MCF 10A (cell line): ENCODE measurements around the gene SPTBN5. TPM values are rescaled to one million over a fixed set of nuclear protein-coding genes. Genes with fewer than 3 reads are reported as not detected.

Source experiments
- BruUV-seq: library from RNA; stranded (reverse); fragments of 400-500 nt; replicated peaks from 2 replicates; lab custom pipeline; 2021; lab: Mats Ljungman, UMichigan
- CTCF ChIA-PET: fragments of 300-600 bp; sonication (Branson Sonifier 250); formaldehyde crosslinking; extraction: SDS; loops from one replicate; lab custom pipeline; 2021; ENCODE audit warnings: antibody characterized with exemption, inconsistent platforms; lab: Yijun Ruan, JAX
- POLR2A ChIA-PET: fragments of 300-600, 350-650 bp; sonication (Branson Sonifier 250); formaldehyde crosslinking; extraction: SDS; loops from one replicate; lab custom pipeline; 2020; ENCODE audit warnings: antibody characterized with exemption, inconsistent platforms; lab: Yijun Ruan, JAX
- DNase-seq: peaks from one replicate; pipeline ENCODE4 v3.0.0-alpha.2; 2018; ENCODE audit not compliant: unreplicated experiment
- H3K27ac Mint-ChIP-seq: one replicate; pipeline ENCODE4 v1.8.0; 2022; ENCODE audit warnings: mild to moderate bottlenecking, low read depth, mixed read lengths; ENCODE audit not compliant: unreplicated experiment
- H3K27me3 Mint-ChIP-seq: one replicate; pipeline ENCODE4 v1.8.0; 2022; ENCODE audit warnings: mixed read lengths; ENCODE audit not compliant: insufficient read depth, unreplicated experiment
- H3K36me3 Mint-ChIP-seq: one replicate; pipeline ENCODE4 v1.8.0; 2022; ENCODE audit warnings: mild to moderate bottlenecking, moderate library complexity, mixed read lengths; ENCODE audit not compliant: insufficient read depth, unreplicated experiment
- H3K4me1 Mint-ChIP-seq: one replicate; pipeline ENCODE4 v1.8.0; 2022; ENCODE audit warnings: mixed read lengths; ENCODE audit not compliant: insufficient read depth, unreplicated experiment
- H3K4me3 Mint-ChIP-seq: one replicate; pipeline ENCODE4 v1.8.0; 2022; ENCODE audit warnings: mild to moderate bottlenecking, moderate library complexity, mixed read lengths; ENCODE audit not compliant: unreplicated experiment
- H3K9me3 Mint-ChIP-seq: one replicate; pipeline ENCODE4 v1.8.0; 2022; ENCODE audit warnings: mixed read lengths; ENCODE audit not compliant: unreplicated experiment
- CTCF ChIP-seq: fragments of 200-600 bp; IDR thresholded peaks from one replicate; pipeline ENCODE4 v1.8.0; 2022; ENCODE audit warnings: antibody characterized with exemption, mild to moderate bottlenecking; ENCODE audit not compliant: unreplicated experiment
- intact Hi-C: fragments of 100-400 bp; cut with micrococcal nuclease; formaldehyde crosslinking; loops from 2 replicates; pipeline ENCODE4 v1.14.1; 2022
- total RNA-seq: library from RNA; stranded (reverse); gene quantifications from 2 replicates; pipeline ENCODE4 v1.2.3, GENCODE V29; 2022

The SPTBN5 gene
- total RNA-seq, 1 experiment from 2014 or later: 1.1 TPM

GRCh38 chr15:41842229-41842628 is 51.6 kb downstream of the SPTBN5 start:
- ChIA-PET CTCF (no interaction called here), POLR2A (no interaction called here)
- TF ChIP-seq CTCF: no peak
- intact Hi-C loops: no loop called here
- H3K4me3 Mint-ChIP-seq: no peak overlapping the region
- peaks cover 6% of the 10 kb centered on the region for H3K36me3 Mint-ChIP-seq
- H3K27ac Mint-ChIP-seq: no peak overlapping the region
- H3K4me1 Mint-ChIP-seq: peaks cover 6% of the 10 kb centered on the region
- DNase-seq: no peak
- H3K27me3 Mint-ChIP-seq: no peaks in the 10 kb centered on the region
- BruUV-seq: no TSS peak
- no peaks in the 10 kb centered on the region for H3K9me3 Mint-ChIP-seq

- Mint-ChIP-seq H3K27me3 (no peaks in the 10 kb centered on the region), H3K36me3 (peaks cover 6% of the 10 kb centered on the region), H3K4me1 (peaks cover 6% of the 10 kb centered on the region), H3K4me3 (no peak overlapping the region), H3K27ac (no peak overlapping the region), H3K9me3 (no peaks in the 10 kb centered on the region)
- intact Hi-C loops: no loop called here
- BruUV-seq: no TSS peak
- TF ChIP-seq CTCF: no peak
- CTCF ChIA-PET: no interaction called here
- DNase-seq: no peak
- POLR2A ChIA-PET: interaction anchor here (0.6 to 1.0 kb wide), 2 partner anchors 11 to 58 kb away, joined by 3 read pairs; no protein-coding TSS in a partner anchor
Measured at GRCh38 chr15:41841131-41841530, 52.7 kb downstream of the SPTBN5 start.

- no peak for TF ChIP-seq CTCF
- intact Hi-C loops: no loop called here
- Mint-ChIP-seq H3K4me3 (no peak overlapping the region), H3K4me1 (peaks cover 6% of the 10 kb centered on the region), H3K27ac (no peak overlapping the region), H3K27me3 (no peaks in the 10 kb centered on the region), H3K36me3 (peaks cover 6% of the 10 kb centered on the region), H3K9me3 (no peaks in the 10 kb centered on the region)
- CTCF ChIA-PET: no interaction called here
- BruUV-seq: no TSS peak
- POLR2A ChIA-PET: interaction anchor here (0.6 to 1.0 kb wide), 2 partner anchors 12 to 215 kb away, joined by 3 to 4 read pairs; no protein-coding TSS in a partner anchor
- DNase-seq: no peak
Measured at GRCh38 chr15:41840673-41841072, 53.2 kb downstream of the SPTBN5 start.

GRCh38 chr15:41839781-41840491 is 53.9 kb downstream of the SPTBN5 start:
- no peak for TF ChIP-seq CTCF
- no TSS peak for BruUV-seq
- Mint-ChIP-seq H3K4me3 (no peak overlapping the region), H3K36me3 (peaks cover 6% of the 10 kb centered on the region), H3K9me3 (no peaks in the 10 kb centered on the region), H3K27ac (no peak overlapping the region), H3K4me1 (peaks cover 6% of the 10 kb centered on the region), H3K27me3 (no peaks in the 10 kb centered on the region)
- ChIA-PET CTCF (interaction anchor here (0.9 kb wide), 1 partner anchor 66 kb away, joined by 6 read pairs; the partner anchor contains the start of gene MAPKBP1), POLR2A (interaction anchor here (0.7 kb wide), 1 partner anchor 275 kb away, joined by 3 read pairs; no protein-coding TSS in a partner anchor)
- intact Hi-C loops: no loop called here
- no peak for DNase-seq
